ENCODE measurements around the gene SRC.

DNA sequence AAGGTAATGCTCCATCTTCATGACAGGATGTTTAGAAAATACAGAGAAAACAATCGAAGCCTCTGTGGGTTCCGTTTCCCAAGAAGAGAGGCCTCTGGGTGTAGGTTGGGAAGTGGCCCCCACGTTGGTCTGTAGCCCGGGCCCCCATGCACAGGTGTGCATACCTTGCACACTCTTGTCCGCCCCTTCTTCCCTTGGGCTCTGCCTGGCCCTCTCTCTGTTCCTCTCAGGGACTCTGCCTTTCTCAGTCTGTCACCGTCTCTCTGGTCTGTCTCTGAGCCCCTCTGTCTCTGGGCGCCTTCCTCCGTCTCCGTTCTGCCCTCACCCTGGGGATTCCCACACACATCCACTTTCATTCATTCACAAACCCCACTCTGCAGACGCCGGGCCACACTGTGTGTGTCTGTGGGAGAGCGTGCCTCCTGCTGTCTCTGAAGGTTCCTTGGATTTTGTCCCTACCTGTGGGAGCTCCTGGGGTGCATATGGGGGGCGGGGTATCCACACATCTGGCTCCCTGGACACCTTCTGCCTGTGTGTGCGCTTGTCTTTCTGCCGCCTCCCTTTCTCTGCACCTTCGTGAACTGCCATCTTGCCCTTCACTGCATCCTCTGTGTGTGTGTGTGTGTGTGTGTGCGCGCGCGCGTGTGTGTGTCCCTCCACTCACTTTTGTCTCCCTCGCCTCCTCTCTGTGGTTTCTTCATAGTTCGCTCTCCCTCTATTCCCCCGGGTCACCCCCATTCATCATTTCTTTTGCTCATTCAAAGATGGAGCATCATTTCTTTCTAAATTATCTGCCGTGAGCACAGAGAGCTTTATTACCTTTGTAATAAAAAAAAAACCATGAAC is 75.3 kb downstream of the SRC start:
- TF ChIP-seq, protein P1, sequence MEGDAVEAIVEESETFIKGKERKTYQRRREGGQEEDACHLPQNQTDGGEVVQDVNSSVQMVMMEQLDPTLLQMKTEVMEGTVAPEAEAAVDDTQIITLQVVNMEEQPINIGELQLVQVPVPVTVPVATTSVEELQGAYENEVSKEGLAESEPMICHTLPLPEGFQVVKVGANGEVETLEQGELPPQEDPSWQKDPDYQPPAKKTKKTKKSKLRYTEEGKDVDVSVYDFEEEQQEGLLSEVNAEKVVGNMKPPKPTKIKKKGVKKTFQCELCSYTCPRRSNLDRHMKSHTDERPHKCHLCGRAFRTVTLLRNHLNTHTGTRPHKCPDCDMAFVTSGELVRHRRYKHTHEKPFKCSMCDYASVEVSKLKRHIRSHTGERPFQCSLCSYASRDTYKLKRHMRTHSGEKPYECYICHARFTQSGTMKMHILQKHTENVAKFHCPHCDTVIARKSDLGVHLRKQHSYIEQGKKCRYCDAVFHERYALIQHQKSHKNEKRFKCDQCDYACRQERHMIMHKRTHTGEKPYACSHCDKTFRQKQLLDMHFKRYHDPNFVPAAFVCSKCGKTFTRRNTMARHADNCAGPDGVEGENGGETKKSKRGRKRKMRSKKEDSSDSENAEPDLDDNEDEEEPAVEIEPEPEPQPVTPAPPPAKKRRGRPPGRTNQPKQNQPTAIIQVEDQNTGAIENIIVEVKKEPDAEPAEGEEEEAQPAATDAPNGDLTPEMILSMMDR (IDR thresholded peaks at IDR 0.05; ENCODE audit: extremely low read depth in 1 of 2, insufficient read depth in 1 of 2, low read depth in 1 of 2, low read length in 2 of 2) = no peak
- TF ChIP-seq POLR2AphosphoS5 (IDR thresholded peaks at IDR 0.05; ENCODE audit: insufficient read depth, low read depth, low read length) (no peak), POLR2A (IDR thresholded peaks at IDR 0.05; ENCODE audit: low read depth, low read length) (no peak), EZH2 (IDR thresholded peaks at IDR 0.05; ENCODE audit: borderline replicate concordance, low read depth, low read length, severe bottlenecking) (no peak), MYC (IDR thresholded peaks at IDR 0.05; ENCODE audit: low read depth, low read length) (no peak), JUN (IDR thresholded peaks at IDR 0.05; ENCODE audit: borderline replicate concordance, insufficient read depth, insufficient read length, low read depth) (no peak)
- TF ChIP-seq, protein P2, sequence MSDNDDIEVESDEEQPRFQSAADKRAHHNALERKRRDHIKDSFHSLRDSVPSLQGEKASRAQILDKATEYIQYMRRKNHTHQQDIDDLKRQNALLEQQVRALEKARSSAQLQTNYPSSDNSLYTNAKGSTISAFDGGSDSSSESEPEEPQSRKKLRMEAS (IDR thresholded peaks at IDR 0.05; ENCODE audit: insufficient read depth, insufficient read length) = no peak

All from endothelial cell of umbilical vein (primary cell).